Uterine smooth muscle cell (primary cell): ENCODE measurements around the gene CABCOCO1. TPM values are rescaled to one million over a fixed set of nuclear protein-coding genes. Genes with fewer than 3 reads are reported as not detected.

Experiments used
- total RNA-seq: library from RNA; depleted of rRNA; stranded (reverse); fragments of >200 nt; gene quantifications from 2 replicates; pipeline ENCODE4 v1.2.3, GENCODE V29; 2014

CABCOCO1 gene
- 0.44 and 0.75 TPM in 2 replicates for total RNA-seq

GRCh38 chr10:61662794-61663259, at the start of gene CABCOCO1:
CABCOCO1 (plus strand) TSS chr10:61662929; CDS start chr10:61662973, 44 bp downstream.

Other genes with a start within 250 kb of the CABCOCO1 start
- 0.50 and 0.66 TPM in 2 replicates for gene TMEM26, start 209.5 kb upstream of the CABCOCO1 start, total RNA-seq
- gene ARID5B, start 238.8 kb downstream of the CABCOCO1 start, total RNA-seq, result 49.0 and 54.4 TPM in 2 replicates